DMS 273 (cell line): ENCODE measurements around the gene PRPH2.
A peak's percentile ranks its signal among the peaks of the same experiment; 100 is the strongest.
"Not testable (repeated sequence)": the region's sequence is repeated elsewhere in the genome, so short reads cannot be mapped to it uniquely, and the experiment has no call there.

Experiments used
- DNase-seq: peaks from one replicate; lab custom pipeline; 2025; ENCODE audit not compliant: unreplicated experiment; lab: John Stamatoyannopoulos, UW

Gene PRPH2

DNA sequence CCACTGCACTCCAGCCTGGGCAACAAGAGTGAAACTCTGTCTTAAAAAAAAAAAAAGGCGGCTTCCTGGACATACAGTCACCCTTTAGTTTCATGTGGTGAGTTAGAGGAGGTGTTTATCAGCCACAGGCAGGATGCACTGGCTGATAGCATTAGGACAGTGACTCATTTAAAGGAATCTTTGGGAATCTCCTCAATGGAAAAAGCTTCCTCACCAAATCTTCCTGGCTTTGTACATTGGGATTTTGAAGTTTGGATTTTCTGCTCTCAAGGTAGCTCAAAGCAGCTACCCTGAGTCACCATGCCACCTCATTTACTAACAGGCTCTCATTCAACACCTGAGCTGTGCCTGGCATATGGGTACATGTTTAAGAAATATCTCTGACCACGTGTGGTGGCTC is 20.2 kb downstream of the PRPH2 start:
- no peak for DNase-seq

DNA sequence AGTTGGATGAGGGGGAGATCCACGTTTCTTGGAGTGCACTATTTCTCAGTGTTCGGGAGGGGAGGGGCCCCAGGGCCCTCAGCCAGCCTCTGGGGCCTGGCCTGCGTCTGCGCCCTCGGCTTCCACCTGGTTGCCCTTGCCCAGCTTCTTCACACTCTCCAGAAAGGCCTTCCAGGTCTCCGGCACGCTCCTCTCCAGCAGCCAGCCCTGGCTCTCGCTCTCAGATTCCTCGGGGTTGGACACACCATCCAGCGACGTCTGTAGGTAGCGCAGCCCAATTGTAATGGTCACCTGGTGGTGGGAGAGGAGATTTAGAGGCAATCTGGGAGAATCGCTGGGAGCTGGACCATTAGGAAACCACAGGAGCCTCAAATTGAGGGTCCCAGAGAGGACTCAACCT is 24.2 kb downstream of the PRPH2 start:
- DNase-seq = no peak

DNA sequence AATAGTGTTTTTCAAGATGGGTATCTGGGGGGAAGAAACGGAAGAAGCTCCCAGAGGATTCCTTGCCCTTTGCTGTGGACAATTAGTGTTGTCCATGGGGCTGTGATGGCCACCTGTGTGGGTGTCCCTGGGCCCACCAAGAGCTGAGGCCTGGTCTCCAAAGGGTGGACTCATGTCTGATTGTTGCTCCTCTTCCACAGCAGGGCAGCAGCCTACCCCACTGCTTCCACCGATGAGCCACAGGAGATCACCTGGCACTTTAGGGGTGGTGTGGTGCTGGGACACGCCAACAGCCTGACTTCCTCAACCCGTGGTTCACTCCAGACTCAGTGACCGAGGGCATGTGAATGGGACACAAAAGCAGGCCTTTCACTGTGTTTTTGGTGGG is 25.1 kb downstream of the PRPH2 start:
- no peak for DNase-seq

DNA sequence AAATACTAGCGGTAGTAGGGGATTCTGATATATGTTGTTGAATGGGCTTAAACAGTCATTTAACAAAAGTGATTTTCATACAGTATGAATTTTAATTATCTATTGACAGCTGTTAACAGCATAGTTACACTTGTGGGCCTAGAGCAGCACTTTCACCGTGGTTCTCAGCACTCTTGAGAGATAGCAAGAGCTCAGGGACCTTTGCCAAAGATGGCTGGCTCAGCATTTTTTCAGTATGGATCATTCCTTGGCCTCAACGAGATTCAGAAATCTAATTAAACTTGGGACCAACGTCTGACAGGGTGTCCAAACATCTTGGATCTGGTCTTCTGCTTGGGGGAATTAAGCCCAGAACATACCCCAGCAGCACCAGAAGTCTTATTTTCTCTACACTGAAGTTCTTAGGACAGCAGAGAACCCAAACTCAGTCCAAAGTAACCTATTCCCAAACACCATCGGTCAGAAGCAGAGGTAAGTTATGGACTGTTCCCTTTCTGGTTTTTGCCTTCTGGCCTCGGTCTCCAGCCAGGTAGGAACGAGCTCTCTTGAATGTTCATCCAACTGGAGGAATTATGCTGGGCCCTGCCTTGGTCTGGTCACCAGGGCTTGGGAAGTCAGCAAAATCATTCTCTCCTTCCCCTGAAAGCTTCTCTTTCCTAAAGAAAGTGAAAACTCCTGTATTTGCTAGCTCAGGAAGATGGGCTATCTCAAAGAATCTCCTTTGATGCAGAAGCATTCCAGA is 25.7 kb downstream of the PRPH2 start:
- no peak for DNase-seq

DNA sequence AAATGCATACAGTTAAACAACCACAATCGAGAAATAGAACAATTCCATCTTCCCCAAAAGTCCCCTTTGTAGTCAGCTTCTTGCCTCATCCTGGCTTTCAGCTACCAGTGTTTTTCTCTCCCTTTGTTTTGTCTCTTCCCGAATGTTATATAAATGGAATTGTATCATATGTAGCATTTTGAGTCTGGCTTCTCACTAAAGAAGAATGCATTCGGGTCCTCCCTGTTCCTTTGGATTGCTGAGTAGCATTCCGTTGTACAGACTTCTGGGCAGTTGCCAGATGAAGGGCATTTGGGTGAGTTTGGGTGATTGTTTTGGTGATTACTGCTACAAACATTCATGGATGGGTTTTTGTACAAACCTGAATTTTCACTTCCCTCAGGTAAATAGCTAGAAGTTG is 27.8 kb downstream of the PRPH2 start:
- DNase-seq = no peak

DNA sequence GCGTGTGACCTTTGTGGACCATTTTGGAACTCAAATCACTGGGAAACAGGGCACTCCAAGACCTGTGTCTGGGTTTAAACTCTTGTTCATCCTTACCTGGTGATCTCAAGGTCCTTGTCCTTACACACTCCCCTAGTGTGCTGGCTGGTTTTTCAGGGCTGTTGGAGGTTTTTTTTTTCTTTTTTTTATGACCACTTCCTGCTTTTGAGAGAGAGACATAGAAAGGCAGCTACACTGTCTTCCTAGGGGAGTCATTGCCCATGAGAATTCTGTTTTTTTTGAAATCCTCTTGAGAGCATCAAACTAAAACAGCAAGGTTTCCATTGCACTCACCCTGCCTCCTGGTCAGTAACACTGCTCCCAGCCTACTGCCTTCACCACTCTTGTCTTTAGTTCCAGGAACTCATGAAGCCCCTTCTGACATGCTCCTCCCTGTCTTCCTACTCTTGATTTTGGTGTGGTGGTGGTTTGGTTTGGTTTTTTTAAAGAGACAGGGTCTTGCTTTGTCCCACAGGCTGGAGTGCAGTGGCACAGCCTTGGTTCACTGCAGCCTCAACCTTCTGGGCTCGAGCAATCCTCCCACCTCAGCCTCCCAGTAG is 28.6 kb downstream of the PRPH2 start:
- DNase-seq = no peak

DNA sequence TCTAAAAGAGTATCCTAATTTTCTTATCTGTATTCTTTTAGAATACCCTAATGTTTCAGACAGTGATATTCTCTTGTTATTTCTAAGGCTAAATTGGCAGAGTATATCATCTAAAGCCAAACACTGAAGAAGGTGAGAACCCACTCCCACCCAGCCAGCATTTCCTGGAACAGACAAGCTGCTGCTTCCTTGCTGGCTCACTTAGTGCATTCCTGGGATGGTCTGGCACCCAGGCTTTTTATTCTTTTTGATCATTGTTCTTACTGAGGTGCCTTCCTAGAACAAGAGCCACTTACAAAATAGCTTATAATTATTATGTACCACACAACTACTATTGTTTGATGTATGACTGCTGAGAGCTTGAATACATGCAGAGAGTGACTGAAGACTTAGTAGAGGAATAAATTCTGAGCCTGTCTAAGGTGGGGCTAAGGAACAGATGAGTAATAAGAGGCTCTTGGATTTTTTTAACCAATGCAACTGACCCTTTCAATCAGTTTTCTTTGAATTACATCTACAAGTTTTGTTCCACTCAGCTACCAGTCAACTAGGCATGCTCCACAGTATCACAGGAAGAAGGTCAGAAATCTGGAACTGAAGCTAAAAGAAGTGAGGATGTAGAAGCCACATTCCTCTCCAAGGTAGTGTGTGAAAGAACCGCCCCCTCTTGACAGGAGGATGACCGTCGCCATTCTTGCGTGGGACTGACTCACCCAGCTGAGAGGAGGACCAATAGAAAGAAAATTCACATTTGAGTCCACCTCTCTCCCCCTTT is 30.1 kb downstream of the PRPH2 start:
- no peak for DNase-seq

DNA sequence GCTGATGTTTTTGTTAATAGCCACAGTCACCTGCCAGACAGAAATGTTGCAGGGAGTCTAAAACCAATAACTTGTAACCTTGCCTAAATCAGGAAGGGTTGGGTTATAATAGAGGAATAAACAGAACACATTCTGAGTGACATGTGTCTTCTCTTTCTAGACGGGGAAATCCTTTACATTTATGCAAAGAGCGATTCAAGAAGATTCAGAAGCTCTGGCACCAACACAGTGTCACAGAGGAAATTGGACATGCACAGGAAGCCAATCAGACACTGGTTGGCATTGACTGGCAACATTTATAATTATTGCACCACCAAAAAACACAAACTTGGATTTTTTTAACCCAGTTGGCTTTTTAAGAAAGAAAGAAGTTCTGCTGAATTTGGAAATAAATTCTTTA is 31.5 kb downstream of the PRPH2 start:
- DNase-seq = no peak

DNA sequence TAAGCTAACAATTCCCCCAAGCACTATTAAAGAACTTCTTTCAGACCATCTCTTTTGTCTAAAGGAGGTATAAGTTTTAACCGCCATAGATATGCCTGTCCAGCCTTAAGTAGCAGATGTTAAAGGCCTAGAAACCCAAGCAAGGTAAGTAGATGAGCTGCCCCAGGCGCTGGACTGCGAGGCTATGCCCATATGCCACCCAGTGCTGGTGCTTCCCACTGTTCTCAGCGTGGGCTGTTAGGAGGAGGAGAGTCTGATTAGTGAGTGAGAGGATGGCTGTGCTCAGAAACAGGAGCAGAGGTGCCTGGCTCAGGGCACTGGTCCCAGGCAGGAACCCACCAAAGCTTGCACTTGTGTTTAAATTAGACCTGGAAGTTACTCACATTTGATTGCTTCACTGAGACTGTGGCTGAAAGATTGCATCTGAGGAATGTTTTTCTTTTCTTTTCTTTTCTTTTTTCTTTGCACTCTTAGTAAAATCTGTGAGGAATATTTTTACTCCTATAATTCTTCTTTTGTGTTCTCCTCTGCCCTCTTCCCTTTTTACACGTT is 32.2 kb downstream of the PRPH2 start:
- DNase-seq = no peak

DNA sequence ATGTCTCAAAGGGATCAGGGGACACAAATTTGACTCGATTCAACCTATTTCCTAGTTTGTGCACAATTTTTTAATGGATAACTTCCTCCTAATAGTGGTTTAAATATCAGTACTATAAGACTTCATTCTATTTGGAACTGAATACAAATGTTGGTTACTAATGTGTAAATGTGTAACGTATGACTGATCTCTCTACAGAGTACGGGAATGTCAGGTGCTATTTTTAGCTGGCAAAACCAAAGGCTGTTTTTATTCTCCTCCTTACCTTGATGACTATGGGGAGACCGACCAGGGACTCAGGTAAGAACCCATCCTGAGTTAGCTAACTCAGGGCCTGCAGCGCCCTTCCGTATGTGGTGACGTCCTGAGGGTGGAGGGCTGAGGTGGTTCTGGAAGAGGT is 33.0 kb downstream of the PRPH2 start:
- DNase-seq = no peak

DNA sequence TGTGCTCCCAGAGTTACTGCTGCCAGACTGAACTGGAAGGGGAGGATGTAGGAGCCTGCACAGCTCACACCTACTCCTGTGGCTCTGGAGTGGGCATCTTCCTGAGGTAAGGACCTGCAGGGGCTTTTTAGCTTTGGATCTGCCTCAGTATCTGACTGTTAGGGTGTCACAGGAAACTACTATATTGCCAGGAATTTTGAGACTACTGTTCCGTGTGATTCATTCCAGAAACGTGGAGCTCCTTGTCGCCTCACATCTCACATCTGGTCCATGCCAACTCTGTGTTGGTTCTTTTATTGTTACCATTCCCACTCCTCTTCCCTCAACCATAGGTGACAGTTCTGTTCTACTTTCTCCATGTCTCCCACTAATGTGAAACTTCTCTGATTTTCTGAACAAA is 34.1 kb downstream of the PRPH2 start:
- DNase-seq = no peak

DNA sequence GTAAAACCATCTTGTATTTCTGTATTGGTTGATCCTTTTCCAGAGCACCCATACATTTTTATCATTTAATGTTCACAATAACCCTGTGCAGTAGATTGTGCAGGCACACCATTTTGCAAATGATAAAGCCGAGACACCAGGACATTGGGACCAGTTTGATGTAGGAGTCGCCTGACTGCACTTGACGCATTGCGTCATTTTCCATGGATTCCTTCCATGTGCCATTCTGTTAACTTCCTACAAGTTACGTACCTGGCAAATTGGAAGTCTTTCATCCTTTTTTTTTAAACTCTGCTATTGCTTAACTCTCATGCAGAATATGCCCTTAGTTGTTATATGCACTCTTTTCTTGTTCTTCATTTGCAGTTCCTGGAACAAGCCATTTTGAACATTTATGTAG is 43.0 kb downstream of the PRPH2 start:
- no peak for DNase-seq

DNA sequence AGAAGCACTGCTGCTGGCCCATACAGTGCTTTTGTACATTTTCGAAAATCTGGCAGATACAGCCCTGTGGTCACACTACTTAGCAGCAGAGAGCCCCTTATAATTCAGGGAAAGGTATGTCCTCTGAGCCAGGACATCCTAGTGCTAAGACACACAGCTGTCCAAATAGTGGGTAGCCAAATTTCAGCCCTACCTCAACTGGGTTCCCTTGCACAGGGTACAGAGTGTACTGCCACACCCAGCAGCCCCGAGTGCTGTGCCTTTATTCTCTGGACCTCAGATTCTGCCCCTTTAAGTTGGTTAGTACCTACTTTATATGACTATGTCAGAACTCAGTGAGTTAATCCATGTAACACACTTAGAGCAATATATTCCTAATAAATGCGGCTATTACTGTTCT is 47.6 kb downstream of the PRPH2 start:
- DNase-seq = no peak

DNA sequence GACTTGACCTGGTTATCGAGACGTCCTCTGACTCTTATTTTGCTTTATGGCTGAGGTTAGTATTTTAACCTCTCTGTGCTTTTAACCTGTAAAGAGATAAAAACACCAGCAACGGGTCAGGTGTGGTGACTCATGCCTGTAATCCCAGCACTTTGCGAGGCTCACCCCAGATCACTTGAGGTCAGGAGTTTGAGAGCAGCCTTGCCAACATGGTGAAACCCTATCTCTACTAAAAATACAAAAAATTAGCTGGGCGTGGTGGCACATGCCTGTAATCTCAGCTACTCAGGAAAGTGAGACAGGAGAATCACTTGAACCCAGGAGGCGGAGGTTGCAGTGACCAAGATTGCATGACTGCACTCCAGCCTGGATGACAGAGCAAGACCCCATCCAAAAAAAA is 48.0 kb downstream of the PRPH2 start:
- DNase-seq = not testable (repeated sequence)

DNA sequence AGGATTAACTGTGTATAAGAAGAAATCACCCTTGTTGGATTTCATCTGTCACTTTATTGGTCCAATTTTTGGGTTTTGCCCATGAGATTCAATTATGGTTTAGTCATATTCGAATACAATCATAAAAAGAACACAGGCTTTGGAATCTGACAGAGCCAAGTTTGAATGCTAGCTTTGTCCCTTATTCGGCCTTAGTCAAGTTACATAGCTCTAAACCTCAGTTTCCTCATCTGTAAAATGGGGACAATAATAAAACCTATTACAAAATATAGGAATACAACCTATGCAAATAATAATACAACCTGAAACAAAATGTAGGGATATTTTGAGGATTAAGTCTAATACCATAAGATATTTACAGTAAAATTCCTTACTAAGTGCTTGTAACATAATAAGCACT is 57.7 kb downstream of the PRPH2 start:
- no peak for DNase-seq

DNA sequence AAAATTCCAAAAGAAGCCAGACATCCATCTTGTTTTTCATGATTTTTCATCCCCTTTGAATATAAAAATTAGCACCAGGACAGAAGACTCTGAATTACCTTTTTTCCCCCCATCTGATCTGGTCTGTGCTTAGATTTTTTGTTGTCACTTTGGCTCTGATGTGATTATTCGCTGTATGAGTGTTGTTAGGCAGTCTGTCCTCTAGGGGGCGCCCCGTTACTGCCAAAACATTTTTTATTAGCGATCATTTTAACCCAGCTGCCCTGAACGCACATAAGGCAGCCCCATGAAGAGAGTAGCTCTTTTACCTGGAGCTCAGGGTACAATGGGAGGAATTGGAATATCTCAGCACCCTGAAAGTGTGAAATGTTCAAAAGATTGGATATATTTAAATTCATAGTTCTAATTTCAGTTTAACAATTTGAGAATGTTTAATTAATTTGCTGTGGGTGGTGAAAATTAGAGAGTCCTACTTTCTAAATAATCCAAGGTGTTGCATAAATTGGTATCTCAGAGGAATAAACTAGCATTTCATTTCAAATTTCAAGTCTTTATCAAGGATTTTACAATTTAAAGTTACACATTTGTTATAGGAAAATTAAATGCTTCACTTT is 60.8 kb downstream of the PRPH2 start:
- peak; percentile 82 for DNase-seq

DNA sequence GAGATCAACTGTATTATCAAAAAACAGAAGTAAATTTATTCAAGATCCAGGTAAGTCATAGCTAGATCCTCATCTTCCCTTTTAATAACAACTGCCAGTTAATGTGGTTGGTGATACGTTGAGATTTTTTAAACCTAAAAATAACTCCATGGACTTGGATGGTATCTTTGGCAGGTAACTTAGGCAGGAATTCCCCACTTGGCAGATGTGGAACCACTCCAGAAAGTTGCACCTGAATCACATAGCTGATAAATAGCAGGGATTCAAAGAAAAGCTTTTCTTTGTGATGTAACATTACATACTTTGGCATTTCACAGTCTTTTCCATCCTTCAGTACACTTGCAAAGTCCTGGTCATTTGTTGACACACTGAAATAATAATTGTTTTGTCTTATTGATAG is 62.6 kb downstream of the PRPH2 start:
- DNase-seq = no peak

DNA sequence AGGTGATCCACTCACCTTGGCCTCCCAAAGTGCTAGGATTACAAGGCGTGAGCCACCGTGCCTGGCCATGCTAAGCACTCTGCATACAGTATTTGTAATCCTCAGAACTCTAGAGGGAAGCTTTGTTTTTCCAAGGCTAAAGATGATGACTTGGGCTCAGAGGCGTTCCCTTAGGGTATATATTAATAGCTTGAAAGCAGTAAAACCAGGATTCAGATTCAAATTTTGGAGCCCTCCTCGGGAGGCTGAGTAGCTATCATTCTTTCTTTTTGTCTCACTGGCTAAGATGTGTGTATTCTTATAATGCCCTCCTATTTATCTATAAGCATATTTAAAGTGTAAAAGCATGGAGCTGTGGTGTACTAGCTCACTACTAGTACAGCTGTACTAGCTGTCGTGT is 68.5 kb downstream of the PRPH2 start:
- DNase-seq = no peak

DNA sequence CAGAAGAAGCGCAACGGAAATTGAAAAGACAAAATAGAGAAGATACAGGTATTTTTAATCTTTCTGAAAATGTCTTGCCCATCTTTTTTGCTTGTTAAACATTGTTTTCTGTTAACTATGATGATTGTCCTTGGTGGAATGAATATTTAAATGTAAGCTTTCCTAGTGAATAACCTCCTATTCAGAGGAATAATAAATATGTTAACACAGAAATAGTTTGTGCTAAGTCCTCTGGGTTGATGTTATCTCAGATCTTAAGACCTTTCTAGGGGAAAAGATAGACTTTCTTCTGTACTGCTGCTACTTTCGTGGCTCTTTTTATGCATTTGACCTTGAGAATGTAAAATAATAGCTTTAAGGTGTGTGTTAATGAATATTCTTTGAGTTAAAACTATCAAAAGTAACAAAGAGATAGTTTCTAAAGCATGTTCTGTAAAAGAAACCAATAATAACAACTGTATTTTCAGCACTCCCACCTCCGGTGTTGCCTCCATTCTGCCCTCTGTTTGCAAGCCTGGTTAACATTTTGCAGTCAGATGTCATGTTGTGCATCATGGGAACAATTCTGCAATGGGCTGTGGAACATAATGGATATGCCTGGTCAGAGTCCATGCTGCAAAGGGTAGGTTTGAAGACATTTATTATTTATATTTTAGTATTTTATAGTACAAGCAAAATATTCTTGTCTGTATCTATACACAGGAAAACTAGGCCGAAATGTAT is 70.2 kb downstream of the PRPH2 start:
- DNase-seq = no peak
